A673 (cell line): Measurements from ENCODE around the gene COG1. TPM values are rescaled to one million over a fixed set of nuclear protein-coding genes. Genes with fewer than 3 reads are reported as not detected.

Source experiments
- BruUV-seq: library from RNA; stranded (reverse); fragments of 400-500 nt; replicated peaks from 2 replicates; lab custom pipeline; 2021; lab: Mats Ljungman, UMichigan
- CTCF ChIA-PET: fragments of 300-600 bp; sonication (Branson Sonifier 250); formaldehyde crosslinking; loops from one replicate; lab custom pipeline; 2022; ENCODE audit warnings: antibody characterized with exemption; lab: Charles Lee
- POLR2A ChIA-PET: fragments of 300-600 bp; sonication (Branson Sonifier 250); formaldehyde crosslinking; loops from one replicate; lab custom pipeline; 2022; ENCODE audit warnings: antibody characterized with exemption; ENCODE audit not compliant: low non-redundant PET; lab: Charles Lee
- DNase-seq: peaks from one replicate; pipeline ENCODE4 v3.0.0-alpha.2; 2015; ENCODE audit warnings: low spot score
- H3K27ac ChIP-seq: fragments of 200-600 bp; sonication (generic); 2 replicates; pipeline ENCODE4 v1.5.1; 2016; ENCODE audit warnings: mixed run types, low read depth, mild to moderate bottlenecking, mixed read lengths, antibody characterized with exemption, low read length; ENCODE audit not compliant: poor library complexity, severe bottlenecking
- H3K27me3 ChIP-seq: fragments of 200-600 bp; sonication (generic); replicated peaks from 2 replicates; pipeline ENCODE4 v1.6.1; 2017; ENCODE audit warnings: mixed run types, low read depth, mild to moderate bottlenecking, mixed read lengths, antibody characterized with exemption, low read length; ENCODE audit not compliant: insufficient read depth, poor library complexity
- H3K36me3 ChIP-seq: fragments of 200-600 bp; sonication (generic); 2 replicates; pipeline ENCODE4 v1.6.1; 2016; ENCODE audit warnings: mixed run types, mild to moderate bottlenecking, mixed read lengths, antibody characterized with exemption, low read length; ENCODE audit not compliant: insufficient read depth, poor library complexity, severe bottlenecking
- H3K4me1 ChIP-seq: fragments of 200-600 bp; sonication (generic); 2 replicates; pipeline ENCODE4 v1.6.1; 2017; ENCODE audit warnings: mixed run types, mild to moderate bottlenecking, mixed read lengths, antibody characterized with exemption, low read length; ENCODE audit not compliant: insufficient read depth, poor library complexity, severe bottlenecking
- H3K4me3 ChIP-seq: fragments of 200-600 bp; sonication (generic); 2 replicates; pipeline ENCODE4 v1.5.1; 2016; ENCODE audit warnings: low read depth, mixed run types, mild to moderate bottlenecking, mixed read lengths, low read length; ENCODE audit not compliant: poor library complexity, severe bottlenecking
- H3K9me3 ChIP-seq: fragments of 200-600 bp; sonication (generic); 2 replicates; pipeline ENCODE4 v1.6.1; 2016; ENCODE audit warnings: mixed run types, low read depth, mild to moderate bottlenecking, mixed read lengths, antibody characterized with exemption, low read length; ENCODE audit not compliant: poor library complexity, severe bottlenecking
- EZH2 ChIP-seq: fragments of 200-600 bp; sonication (generic); IDR thresholded peaks from 2 replicates; pipeline ENCODE4 v1.6.1; 2017; ENCODE audit warnings: borderline replicate concordance, low read depth, mild to moderate bottlenecking, mixed read lengths, antibody characterized with exemption, low read length; ENCODE audit not compliant: poor library complexity, severe bottlenecking
- intact Hi-C: fragments of 100-400 bp; cut with micrococcal nuclease; formaldehyde crosslinking; loops from one replicate; pipeline ENCODE4 v1.10.0; 2022; ENCODE audit not compliant: unreplicated experiment
- total RNA-seq: library from RNA; stranded (reverse); gene quantifications from 2 replicates; pipeline ENCODE4 v1.2.3, GENCODE V29; 2021
- TF ChIP-seq, protein P1 (sequence below): fragments of 300-800, 200-600 bp; sonication (generic); conservative IDR thresholded peaks from 2 replicates; pipeline ENCODE4 v1.5.1; 2017; ENCODE audit warnings: low read depth, mild to moderate bottlenecking, antibody characterized with exemption, low read length, moderate library complexity, mixed read lengths

COG1 gene
- total RNA-seq, 1 experiment from 2014 or later = 32.2 TPM

DNA sequence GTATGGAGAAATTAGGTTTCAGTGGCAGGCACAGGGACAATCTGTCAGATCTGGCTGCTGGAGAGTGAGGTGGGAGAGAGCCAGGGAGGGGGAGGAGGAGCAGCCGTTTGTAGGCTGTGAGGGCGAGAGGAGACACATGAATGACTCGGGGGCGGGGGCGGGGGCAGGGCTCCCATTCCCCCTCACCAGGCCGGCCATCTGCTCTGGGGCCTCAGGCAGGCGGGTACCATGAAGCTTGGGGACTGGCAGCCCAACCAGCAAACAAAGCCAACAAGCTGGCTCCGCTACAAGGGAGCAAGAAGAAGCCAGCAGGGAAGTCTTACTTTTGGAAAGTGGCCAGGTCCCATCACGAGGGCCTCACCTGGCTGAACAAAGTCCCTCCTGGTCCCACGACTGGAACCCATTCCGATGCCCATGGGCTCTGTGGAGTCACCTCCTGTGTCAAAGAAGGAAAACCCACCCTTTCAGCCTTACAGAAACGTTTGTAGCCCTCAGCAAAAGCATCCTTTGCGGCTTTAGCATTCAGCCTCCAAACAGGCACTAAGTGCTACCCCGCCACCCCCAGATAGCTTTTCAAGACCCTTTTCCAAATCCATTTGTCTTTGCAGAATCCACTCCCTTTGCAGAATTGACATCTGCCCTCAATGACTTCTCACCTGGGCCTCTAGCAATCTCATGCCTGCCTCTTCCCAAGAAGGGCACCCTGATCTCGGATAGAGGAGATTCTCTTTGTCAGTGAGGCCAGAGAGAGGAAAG, 37.3 kb upstream of the COG1 start:
- no peaks in the 10 kb centered on the region for H3K9me3 ChIP-seq
- no peak for DNase-seq
- H3K27ac ChIP-seq = no peak overlapping the region
- BruUV-seq = no TSS peak
- no peaks in the 10 kb centered on the region for H3K36me3 ChIP-seq
- ChIA-PET POLR2A (no interaction called here), CTCF (interaction anchor here (0.6 to 1.8 kb wide), 5 partner anchors 44 to 430 kb away, joined by 3 to 21 read pairs (median 14); no protein-coding TSS in a partner anchor)
- H3K4me3 ChIP-seq = no peak overlapping the region
- intact Hi-C loops = loop anchor here (1.0 to 2.0 kb wide), 2 partner anchors 169 to 427 kb away; no protein-coding TSS in a partner anchor
- no peaks in the 10 kb centered on the region for H3K27me3 ChIP-seq
- H3K4me1 ChIP-seq = peaks cover 14% of the 10 kb centered on the region
- TF ChIP-seq, protein P1, sequence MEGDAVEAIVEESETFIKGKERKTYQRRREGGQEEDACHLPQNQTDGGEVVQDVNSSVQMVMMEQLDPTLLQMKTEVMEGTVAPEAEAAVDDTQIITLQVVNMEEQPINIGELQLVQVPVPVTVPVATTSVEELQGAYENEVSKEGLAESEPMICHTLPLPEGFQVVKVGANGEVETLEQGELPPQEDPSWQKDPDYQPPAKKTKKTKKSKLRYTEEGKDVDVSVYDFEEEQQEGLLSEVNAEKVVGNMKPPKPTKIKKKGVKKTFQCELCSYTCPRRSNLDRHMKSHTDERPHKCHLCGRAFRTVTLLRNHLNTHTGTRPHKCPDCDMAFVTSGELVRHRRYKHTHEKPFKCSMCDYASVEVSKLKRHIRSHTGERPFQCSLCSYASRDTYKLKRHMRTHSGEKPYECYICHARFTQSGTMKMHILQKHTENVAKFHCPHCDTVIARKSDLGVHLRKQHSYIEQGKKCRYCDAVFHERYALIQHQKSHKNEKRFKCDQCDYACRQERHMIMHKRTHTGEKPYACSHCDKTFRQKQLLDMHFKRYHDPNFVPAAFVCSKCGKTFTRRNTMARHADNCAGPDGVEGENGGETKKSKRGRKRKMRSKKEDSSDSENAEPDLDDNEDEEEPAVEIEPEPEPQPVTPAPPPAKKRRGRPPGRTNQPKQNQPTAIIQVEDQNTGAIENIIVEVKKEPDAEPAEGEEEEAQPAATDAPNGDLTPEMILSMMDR = no peak
- TF ChIP-seq EZH2 = no peak

DNA sequence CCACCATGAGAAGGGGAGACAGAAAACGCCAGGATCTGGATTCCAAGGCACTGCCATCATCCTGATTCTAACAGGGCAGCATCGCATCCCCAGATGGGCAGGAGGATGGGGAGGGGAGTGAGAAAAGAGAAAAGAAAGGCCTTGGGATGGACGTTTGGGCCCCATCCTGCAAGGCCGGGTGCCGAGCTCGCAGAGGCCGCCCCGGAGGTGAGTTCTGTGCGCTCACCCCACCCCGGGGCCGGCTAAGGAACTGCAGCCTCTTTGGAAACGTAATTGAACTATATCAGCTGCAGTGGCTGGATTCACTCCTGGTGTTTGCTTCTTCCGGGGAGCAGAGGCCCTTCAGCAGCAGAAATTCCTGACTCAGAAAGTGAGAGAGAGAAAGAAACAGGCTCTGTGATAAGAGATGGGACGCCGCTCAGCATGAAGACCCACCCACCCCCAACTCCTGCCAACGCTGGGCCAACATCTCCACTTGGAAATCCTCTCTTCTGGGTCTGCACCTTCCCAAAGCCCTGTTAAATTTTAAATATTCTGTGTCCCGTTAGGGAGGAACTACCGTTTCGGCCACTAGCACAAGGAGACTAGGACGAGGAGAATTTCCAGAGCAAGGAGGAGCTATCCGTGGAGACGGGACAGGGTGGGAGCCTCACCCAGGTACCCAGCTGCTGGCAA, 36.6 kb upstream of the COG1 start:
- peak; percentile 79 for DNase-seq
- BruUV-seq = no TSS peak
- Histone ChIP-seq H3K36me3 (no peaks in the 10 kb centered on the region), H3K9me3 (no peaks in the 10 kb centered on the region), H3K27me3 (peaks cover 3% of the 10 kb centered on the region), H3K4me3 (no peak overlapping the region), H3K27ac (no peak overlapping the region), H3K4me1 (peaks cover 14% of the 10 kb centered on the region)
- TF ChIP-seq, protein P1 = peak; percentile 84
- TF ChIP-seq EZH2 = no peak
- ChIA-PET POLR2A (no interaction called here), CTCF (interaction anchor here (0.6 to 1.8 kb wide), 6 partner anchors 37 to 431 kb away, joined by 3 to 21 read pairs (median 9); no protein-coding TSS in a partner anchor)
- intact Hi-C loops = loop anchor here (1.0 to 2.0 kb wide), 2 partner anchors 170 to 428 kb away; no protein-coding TSS in a partner anchor

DNA sequence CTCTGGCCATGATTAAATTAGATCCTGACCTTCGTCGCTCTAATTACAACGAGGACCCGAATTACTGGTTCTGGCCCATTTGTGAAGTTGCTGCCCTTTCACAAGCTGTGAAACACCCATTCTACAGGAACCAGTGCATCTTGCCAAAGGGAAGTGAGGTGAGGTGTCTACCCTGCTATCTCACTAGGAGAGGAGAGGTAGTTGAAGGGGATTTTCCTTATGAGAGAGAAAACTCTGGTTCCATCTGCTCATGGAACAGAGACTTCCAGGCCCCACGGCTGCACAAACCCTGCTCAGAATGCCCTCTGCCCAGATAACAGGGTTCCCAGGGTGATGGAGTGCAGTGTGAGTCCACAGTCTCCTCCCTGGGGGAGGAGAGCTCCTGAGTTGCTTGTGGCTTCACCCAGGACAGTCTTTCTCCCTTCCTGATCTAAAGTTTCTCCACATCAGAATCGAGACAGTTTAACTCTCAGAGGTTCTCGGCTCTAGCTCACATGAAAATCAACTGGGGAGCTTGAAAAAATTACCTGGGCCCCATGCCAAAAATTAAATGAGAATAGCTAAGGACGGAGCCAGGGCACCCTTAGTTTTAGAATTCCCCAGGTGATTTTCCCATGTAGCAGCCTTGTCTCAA, 35.9 kb upstream of the COG1 start:
- intact Hi-C loops = loop anchor here (1.0 to 2.0 kb wide), 2 partner anchors 171 to 428 kb away; no protein-coding TSS in a partner anchor
- Histone ChIP-seq H3K27me3 (peaks cover 3% of the 10 kb centered on the region), H3K4me3 (no peak overlapping the region), H3K27ac (no peak overlapping the region), H3K36me3 (no peaks in the 10 kb centered on the region), H3K4me1 (peaks cover 14% of the 10 kb centered on the region), H3K9me3 (no peaks in the 10 kb centered on the region)
- ChIA-PET CTCF (interaction anchor here (0.6 to 1.8 kb wide), 5 partner anchors 38 to 432 kb away, joined by 4 to 21 read pairs (median 14); no protein-coding TSS in a partner anchor), POLR2A (no interaction called here)
- no TSS peak for BruUV-seq
- peak; percentile 15 for DNase-seq
- no peak for TF ChIP-seq EZH2
- TF ChIP-seq, protein P1 = no peak
